ENCODE measurements around the gene JAML. TPM values are rescaled to one million over a fixed set of nuclear protein-coding genes. Genes with fewer than 3 reads are reported as not detected.

JAML gene
- total RNA-seq, 4 donors from 2014 or later = 0.92 to 8.9 (median 1.2) TPM

- intact Hi-C loops (cut with DNase I) = no loop called here
- Histone ChIP-seq H3K27ac (replicated peaks in 1 of 4) (no peak overlapping the region), H3K9me3 (no peaks in the 10 kb centered on the region), H3K36me3 (peaks cover 0 to 9% (median 4%) of the 10 kb centered on the region in 4 donors), H3K27me3 (peaks cover 0 to 33% (median 0%) of the 10 kb centered on the region in 4 donors), H3K4me3 (no peak overlapping the region), H3K4me1 (peaks cover 0 to 8% (median 7%) of the 10 kb centered on the region in 4 donors)
- DNase-seq (ENCODE audit: extremely low spot score) = no peak
- TF ChIP-seq POLR2A (IDR thresholded peaks at IDR 0.05; ENCODE audit: low read depth) (no peak), EP300 (IDR thresholded peaks at IDR 0.05) (no peak), POLR2AphosphoS5 (IDR thresholded peaks at IDR 0.05) (no peak), CTCF (IDR thresholded peaks at IDR 0.05) (no peak)
- 91% methylated on average over 1 of the region's 2 CpGs for WGBS
Observed at GRCh38 chr11:118164885-118165284, 59.9 kb downstream of the JAML start.

- intact Hi-C loops (cut with DNase I) = no loop called here
- no peaks in the 10 kb centered on the region for H3K9me3 ChIP-seq
- DNase-seq (ENCODE audit: extremely low spot score) = no peak
- H3K36me3 ChIP-seq = peaks cover 0 to 9% (median 4%) of the 10 kb centered on the region in 4 donors
- no peak overlapping the region for H3K4me3 ChIP-seq
- 74% methylated on average over 5 of the region's 5 CpGs for WGBS
- no peak overlapping the region for H3K27ac ChIP-seq (replicated peaks in 1 of 4)
- H3K27me3 ChIP-seq = peaks cover 0 to 38% (median 0%) of the 10 kb centered on the region in 4 donors
- H3K4me1 ChIP-seq = peaks cover 0 to 6% (median 0%) of the 10 kb centered on the region in 4 donors
- no peak for TF ChIP-seq POLR2AphosphoS5 (IDR thresholded peaks at IDR 0.05)
- TF ChIP-seq CTCF (IDR thresholded peaks at IDR 0.05) = no peak
- no peak for TF ChIP-seq POLR2A (IDR thresholded peaks at IDR 0.05; ENCODE audit: low read depth)
- no peak for TF ChIP-seq EP300 (IDR thresholded peaks at IDR 0.05)
Observed at GRCh38 chr11:118163494-118163893, 61.3 kb downstream of the JAML start.

- Histone ChIP-seq H3K4me3 (no peak overlapping the region), H3K9me3 (no peaks in the 10 kb centered on the region), H3K4me1 (peaks cover 0 to 6% (median 0%) of the 10 kb centered on the region in 4 donors), H3K27ac (replicated peaks in 1 of 4) (no peak overlapping the region), H3K36me3 (peaks cover 0 to 7% (median 3%) of the 10 kb centered on the region in 4 donors), H3K27me3 (peaks cover 0 to 45% (median 0%) of the 10 kb centered on the region in 4 donors)
- TF ChIP-seq EP300 (IDR thresholded peaks at IDR 0.05) (no peak), POLR2AphosphoS5 (IDR thresholded peaks at IDR 0.05) (no peak), POLR2A (IDR thresholded peaks at IDR 0.05; ENCODE audit: low read depth) (no peak), CTCF (IDR thresholded peaks at IDR 0.05) (no peak)
- DNase-seq (ENCODE audit: extremely low spot score) = no peak
- WGBS = 81% methylated on average over 3 of the region's 3 CpGs
- intact Hi-C loops (cut with DNase I) = no loop called here
Observed at GRCh38 chr11:118162846-118163245, 62.0 kb downstream of the JAML start.

- no peaks in the 10 kb centered on the region for H3K9me3 ChIP-seq
- H3K4me3 ChIP-seq = no peak overlapping the region
- peaks cover 0 to 5% (median 0%) of the 10 kb centered on the region in 4 donors for H3K36me3 ChIP-seq
- intact Hi-C loops (cut with DNase I) = no loop called here
- 72% methylated on average over 6 of the region's 6 CpGs for WGBS
- TF ChIP-seq POLR2AphosphoS5 (IDR thresholded peaks at IDR 0.05) (no peak), EP300 (IDR thresholded peaks at IDR 0.05) (no peak), CTCF (IDR thresholded peaks at IDR 0.05) (no peak), POLR2A (IDR thresholded peaks at IDR 0.05; ENCODE audit: low read depth) (no peak)
- no peak overlapping the region for H3K27ac ChIP-seq (replicated peaks in 1 of 4)
- peaks cover 0 to 55% (median 3%) of the 10 kb centered on the region in 4 donors for H3K27me3 ChIP-seq
- H3K4me1 ChIP-seq = peaks cover 4 to 9% (median 5%) of the 10 kb centered on the region in 4 donors
- DNase-seq (ENCODE audit: extremely low spot score) = no peak
Observed at GRCh38 chr11:118161786-118162185, 63.0 kb downstream of the JAML start.

Data from esophagus muscularis mucosa (tissue), 4 donors.